Measurements from ENCODE around the gene RSPH3.
"Not testable (repeated sequence)": the region's sequence is repeated elsewhere in the genome, so short reads cannot be mapped to it uniquely, and the experiment has no call there.

Gene RSPH3

GRCh38 chr6:158970640-158971275 lies 29.2 kb downstream of the RSPH3 start:
- no peak for DNase-seq

GRCh38 chr6:158969148-158969547 lies 30.9 kb downstream of the RSPH3 start:
- no peak for DNase-seq

- no peak for DNase-seq
Measured at GRCh38 chr6:158963020-158963808, 36.8 kb downstream of the RSPH3 start.

GRCh38 chr6:158962371-158962770 lies 37.6 kb downstream of the RSPH3 start:
- no peak for DNase-seq

GRCh38 chr6:158960026-158960425 lies 40.0 kb downstream of the RSPH3 start:
- no peak for DNase-seq

- DNase-seq: no peak
Measured at GRCh38 chr6:158959552-158959951, 40.5 kb downstream of the RSPH3 start.

- DNase-seq: peak; percentile 9
Measured at GRCh38 chr6:158958504-158959386, 41.3 kb downstream of the RSPH3 start.

GRCh38 chr6:158955255-158955654 lies 44.7 kb downstream of the RSPH3 start:
- no peak for DNase-seq

GRCh38 chr6:158954753-158955152 lies 45.2 kb downstream of the RSPH3 start:
- no peak for DNase-seq

- DNase-seq: not testable (repeated sequence)
Measured at GRCh38 chr6:158952011-158952410, 48.0 kb downstream of the RSPH3 start.

- DNase-seq: not testable (repeated sequence)
Measured at GRCh38 chr6:158951565-158951964, 48.4 kb downstream of the RSPH3 start.

GRCh38 chr6:158947284-158947683 lies 52.7 kb downstream of the RSPH3 start:
- no peak for DNase-seq

GRCh38 chr6:158943380-158944032 lies 56.5 kb downstream of the RSPH3 start:
- no peak for DNase-seq

- no peak for DNase-seq
Measured at GRCh38 chr6:158942349-158942748, 57.7 kb downstream of the RSPH3 start.

GRCh38 chr6:158941246-158941645 lies 58.8 kb downstream of the RSPH3 start:
- DNase-seq: no peak

GRCh38 chr6:158939255-158940159 lies 60.5 kb downstream of the RSPH3 start:
- DNase-seq: no peak

- DNase-seq: peak; percentile 41
Measured at GRCh38 chr6:158938811-158939254, 61.2 kb downstream of the RSPH3 start.

GRCh38 chr6:158938220-158938619 lies 61.8 kb downstream of the RSPH3 start:
- DNase-seq: no peak

GRCh38 chr6:158934157-158934556 lies 65.8 kb downstream of the RSPH3 start:
- no peak for DNase-seq

GRCh38 chr6:158933079-158933595 lies 66.9 kb downstream of the RSPH3 start:
- no peak for DNase-seq

GRCh38 chr6:158928068-158928467 lies 71.9 kb downstream of the RSPH3 start:
- DNase-seq: no peak
